Stimulated activated CD8-positive, alpha-beta memory T cell treated with anti-CD3 and anti-CD28 coated beads, Interleukin-15, amount 100 ng/mL, for 4 hours (primary cell): ENCODE results near the gene RGMA.
"Not testable (repeated sequence)": the region's sequence is repeated elsewhere in the genome, so short reads cannot be mapped to it uniquely, and the experiment has no call there.

Experiments used
- DNase-seq, 2 donors: peaks; one replicate each; pipeline ENCODE4 v3.0.0-alpha.2; 2020; ENCODE audit warnings: low read depth in 2 of 2

Gene RGMA

DNA sequence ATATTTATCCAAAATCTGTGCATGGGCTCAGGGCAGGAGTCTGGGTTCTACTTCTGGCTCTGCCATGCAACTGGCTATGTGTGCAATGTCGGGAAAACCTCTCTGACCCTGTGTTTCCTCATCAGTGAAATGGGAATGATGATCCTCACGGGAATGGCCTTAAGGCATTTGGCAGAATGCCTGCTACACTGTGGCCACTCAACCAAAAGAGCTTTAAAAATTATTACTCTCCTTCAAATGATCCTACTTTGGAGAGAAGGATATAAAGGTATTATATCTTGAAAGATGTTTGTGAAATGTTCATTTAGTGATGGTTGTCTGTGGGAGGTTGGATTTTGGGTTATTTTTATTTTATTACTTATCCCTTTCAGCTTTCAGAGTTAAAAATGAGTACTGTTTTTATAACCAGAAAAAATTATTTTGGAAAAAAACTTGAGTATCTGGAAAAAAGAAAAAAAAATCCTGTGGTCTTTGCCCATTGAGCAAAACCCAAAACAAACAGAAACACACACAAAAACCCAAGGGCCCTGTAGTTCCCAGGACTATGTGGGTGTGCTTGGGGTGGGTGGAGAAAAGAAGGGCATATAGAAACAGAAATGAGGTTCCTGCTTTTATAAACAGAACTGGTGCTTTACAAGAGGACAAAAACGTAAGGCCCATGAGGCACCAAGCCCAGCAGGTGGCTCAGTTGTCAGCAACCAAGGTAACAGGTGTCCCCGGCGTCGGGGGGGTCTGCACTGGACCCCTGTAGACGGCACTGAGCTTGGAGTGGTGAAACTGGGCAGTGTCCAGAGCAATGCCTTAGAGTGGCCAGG is 22.0 kb downstream of the RGMA start:
- no peak for DNase-seq

DNA sequence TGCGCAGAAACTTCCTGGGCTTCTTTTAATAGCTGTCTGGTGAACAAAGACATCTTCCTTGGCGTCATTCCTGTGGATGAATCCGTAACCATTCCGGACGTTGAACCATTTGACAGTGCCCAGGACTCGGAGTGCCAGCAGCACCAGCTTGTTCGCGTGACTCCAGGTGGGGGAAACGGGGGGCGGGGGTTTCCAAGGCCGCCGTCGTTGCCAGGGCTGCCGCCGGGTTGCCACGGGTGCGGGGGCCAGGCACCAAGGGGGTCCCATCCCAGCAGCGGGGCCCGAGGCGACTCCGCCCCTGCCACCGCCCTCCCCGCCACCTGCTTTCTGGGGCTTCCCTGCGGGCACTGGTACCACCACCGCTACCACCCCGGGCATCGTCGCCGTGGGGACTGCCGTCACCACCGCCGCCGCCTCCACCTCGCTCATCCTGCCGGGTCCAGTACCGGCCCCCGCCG is 22.8 kb downstream of the RGMA start:
- DNase-seq: no peak

DNA sequence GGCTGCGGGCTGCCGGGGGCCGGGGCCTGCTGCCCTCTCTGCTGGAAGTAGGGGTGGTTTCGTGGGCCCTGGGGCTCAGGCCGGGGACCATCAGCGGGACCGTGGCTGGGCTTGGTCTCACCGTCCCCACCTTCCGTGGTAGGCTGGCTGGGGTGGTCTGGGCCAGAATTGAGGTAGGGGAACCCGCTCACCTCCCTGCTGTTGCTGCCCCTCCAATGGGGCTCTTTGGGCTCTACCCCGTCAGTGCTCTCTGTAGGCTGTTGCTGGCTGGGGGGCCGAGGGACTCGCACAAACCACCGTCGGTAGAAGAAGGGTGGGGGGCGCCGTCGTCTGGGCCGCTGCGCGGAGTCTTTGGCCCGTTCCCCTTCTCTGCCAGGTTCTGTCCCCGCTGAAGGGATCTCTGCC is 23.4 kb downstream of the RGMA start:
- DNase-seq: no peak

DNA sequence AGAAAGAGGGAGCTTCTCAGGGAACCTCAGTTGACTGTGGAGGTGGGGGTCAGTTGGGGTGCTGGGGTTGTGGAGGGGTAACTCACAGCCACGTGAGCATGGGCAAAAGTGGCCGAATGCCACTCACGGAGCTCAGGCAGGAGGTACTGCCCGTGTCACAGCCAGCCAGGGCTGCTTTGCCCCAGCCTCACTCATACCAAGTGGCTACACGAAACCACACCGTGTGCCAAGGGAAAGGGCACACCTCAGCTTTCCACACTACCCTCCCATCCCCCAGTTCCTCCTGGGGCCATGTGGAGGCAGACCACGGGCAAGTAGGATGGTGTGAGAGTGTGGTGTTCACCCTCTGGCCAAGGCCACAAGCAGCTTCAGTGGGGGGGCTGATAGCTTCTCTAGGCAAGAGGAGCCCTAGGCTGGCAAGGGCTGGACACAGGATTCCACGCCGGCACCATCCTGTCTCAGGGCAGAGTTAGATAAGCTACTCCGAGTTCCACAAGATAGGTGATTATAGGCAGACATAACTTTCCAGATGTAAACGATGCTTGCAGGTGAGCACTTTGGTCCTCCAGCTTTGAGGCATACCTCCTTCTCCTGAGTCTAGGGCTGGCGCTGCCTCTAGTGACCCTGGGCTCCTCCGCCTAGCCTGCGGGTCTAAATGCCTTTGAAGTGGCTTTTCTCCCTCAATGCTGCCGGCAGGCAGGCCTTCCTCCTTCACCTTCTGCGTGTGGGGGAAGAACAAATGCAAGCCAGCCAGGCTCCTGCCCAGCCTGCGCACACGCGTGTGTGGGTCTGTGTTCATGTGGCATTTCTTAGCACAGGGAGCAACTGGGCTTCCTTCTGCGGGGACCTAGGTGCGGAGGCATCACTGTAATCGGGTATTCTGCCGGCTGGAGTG is 25.0 kb downstream of the RGMA start:
- no peak for DNase-seq

DNA sequence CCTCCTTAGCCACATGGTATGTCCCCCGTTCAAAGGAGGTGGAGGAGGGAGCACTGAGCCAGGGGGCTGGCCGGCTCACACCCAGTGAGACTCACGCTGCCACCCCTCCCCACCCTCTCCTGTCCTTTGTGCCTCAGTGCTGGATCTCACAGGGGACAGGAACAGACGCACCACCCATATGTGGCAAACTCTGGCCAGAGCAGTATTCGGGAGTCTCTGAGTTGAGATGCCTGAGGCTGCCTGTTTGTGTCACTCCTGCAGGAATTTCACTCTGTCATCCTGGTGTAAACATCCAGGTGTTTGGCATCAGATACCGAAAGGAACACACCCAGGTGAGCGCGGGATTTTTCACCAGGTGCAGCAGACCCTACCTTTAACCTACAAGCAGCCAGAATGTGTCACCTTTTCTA is 25.7 kb downstream of the RGMA start:
- DNase-seq: no peak

DNA sequence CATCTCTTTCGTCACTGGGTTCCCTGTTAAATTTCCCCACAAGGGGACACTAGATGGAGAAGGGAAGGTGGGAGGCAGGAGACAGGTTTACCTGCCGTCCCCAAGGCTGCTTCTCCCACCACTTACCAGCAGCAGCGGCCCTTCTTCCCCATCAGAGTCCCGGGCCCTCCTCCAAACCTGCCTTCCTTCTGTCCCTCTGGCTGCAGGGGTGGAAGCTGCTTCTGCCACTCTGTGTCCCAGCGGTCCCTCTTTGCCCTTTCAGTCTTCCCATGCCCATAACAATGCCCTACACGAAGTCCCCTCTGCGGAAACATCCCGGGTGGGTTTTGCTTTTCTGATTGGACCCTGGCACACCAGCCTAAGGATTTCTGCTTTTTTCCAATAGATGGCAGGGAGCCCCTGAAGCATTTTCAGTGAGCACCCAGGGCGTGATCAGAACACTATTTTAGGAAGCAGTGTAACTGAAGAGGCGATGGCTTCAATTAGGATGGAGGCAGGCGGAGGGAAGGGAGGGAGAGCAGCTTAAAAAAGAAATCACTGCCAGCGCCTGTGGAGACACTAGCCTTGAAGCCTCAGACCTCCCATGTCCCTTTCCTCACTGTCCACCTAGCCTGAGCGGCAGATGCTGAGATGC is 26.3 kb downstream of the RGMA start:
- DNase-seq: not testable (repeated sequence)

DNA sequence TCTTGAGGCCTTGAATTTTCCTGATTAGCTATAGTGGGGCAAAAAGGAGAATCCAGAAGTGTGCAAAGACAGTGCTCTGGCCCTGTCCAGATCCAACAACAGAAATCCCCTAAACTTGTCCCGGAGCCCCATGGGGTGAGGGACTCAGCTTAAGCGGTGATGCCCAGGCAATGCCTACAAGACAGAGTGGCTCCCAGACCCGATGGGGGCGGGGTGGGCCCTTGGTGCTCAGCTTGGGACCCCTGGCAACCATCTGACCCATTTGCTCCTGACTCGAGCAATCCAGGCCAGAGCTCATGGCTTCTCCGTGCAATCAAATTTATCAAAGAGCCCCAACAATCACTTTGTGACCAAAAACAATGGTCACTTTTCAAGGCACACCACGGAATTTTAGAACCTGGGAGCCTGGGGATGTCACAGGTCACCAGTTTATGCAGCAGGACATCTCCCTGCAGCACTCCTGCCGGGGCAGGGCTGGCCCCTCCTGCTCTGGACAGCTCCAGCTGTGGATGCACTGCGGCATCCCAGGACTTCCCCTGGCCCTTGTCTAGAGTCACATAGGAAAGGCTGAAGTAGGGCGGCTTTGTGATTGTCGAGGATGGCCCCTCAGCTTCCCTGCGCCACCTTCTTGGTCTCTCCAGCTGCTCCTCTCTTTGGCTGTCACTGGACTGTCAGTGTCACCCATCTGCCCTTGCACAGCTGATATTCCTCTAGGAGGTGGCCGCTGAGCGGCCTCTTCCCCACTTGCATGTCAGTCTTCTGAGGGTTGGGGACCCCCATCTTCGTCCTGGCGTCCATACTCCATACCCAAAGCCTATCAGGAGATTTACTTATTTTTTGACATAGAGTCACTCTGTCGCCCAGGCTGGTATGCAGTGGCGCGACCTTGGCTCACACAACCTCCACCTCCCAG is 28.4 kb downstream of the RGMA start:
- no peak for DNase-seq

DNA sequence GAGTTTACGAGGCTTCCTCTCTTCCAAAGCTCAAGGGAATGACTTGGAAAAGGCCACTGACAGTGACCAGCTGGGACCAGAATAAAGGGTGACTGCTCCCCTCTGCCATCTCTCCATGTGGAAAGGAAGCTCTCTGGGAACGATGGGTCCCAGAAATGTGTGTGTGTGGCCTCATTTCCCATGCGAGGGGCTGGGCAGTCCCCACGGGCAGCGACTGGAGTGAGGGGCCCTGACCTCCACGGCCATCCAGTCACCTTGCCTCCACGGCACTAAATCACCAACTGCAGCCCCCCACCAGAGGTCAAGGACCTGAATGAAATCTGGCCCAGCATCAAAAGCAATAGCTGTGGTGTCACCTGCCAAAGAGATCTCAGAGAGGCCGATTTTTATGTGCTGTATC is 29.6 kb downstream of the RGMA start:
- DNase-seq: no peak

DNA sequence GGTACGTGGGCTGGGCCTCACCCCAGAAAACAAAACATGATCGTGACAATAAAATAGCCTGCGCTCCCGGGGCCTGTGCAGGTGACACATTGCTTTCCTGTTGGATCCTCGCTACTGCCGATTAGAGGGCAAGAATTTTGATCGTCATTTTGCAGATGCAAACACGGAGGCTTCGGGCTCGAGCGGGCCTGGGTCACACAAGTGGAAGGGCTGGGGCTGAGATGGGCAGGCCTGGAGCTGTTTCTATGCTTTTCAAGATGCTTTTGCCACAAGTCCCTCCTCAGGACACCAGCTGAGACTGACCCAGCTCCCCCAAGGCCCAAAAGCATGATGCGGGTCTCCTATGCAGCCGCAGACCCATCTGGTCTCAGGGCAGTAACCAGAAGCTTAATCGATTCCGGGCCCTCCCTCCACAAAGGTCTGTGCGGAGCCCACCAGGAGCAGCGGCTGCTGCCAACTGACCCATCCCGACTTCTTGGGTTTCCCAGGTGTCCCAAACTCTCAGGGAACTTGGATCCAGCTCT is 30.0 kb downstream of the RGMA start:
- no peak for DNase-seq

DNA sequence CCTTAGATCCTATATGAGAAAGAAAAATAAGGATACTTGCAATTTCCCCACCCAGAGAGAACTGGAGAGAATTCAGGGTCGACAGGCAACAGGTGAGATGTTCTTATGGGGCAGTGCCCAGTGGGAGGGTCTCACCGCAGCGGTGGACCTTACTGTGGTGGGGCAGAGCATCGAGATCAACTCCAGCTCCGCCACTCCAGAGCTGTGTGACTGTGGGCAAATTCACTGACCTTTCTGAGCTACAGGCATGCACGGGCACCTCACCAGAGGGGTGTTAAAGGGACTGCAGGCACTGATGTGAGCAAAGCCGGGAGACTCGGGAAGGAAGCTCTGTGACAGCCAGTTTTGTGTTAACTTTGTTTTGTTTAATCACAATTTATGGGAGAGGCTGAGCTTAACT is 30.9 kb downstream of the RGMA start:
- DNase-seq: no peak

DNA sequence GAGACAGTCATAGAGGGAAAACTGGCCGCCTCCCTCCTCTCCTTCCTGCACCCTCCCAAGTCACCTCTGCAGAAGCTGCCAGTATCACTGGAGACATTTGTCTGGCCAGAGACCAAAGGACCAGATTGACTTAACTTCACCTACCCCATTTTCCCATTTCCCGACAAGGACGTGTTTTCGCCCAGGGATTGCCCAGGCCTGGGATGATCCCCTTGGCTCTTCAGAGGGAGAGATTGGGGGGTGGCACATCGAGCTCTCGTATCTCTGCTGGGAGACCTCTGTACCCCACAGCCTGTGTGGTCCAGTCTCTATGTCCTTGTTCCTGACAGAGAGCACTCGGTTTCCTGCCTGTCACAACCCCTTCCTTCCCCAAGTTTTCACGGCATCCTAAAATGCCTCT is 31.4 kb downstream of the RGMA start:
- no peak for DNase-seq

DNA sequence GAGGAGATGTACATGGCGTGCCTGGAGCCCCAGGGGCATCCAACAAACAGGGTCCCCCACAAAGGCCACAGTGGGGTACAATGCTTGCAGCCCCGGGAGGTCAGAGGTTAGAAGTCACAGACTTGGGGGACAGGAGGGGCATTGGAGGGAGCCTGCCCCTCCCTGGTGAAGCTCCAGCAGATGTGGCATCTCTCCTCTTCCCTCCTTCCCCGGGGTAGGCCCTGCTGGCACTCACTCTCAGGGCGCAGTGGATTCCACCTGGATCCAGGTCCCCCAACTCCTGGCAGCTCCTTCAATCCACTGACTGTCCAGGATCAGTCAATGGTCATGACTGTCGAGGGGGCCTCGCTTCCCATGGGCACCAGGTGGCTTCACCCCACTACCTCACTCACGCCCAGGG is 32.2 kb downstream of the RGMA start:
- no peak for DNase-seq

DNA sequence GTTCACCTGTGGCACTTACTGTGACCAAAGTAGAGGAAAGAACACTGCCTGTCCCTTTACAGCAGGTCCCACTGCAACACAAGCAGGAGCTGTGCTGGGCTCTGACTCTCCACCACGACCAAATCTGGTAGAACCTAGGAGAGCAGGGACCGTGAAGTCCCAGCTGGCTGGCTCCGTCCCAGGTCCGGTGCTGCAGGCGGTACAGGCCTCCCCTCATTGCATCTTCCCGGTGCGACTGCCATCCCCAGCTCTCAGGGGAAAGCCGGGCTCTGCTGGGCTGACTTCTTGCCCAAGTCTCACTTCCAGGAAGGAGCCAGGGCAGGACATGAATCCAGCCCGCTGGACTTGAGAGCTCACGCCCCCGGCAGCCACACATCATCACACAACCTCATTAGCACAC is 33.8 kb downstream of the RGMA start:
- no peak for DNase-seq

DNA sequence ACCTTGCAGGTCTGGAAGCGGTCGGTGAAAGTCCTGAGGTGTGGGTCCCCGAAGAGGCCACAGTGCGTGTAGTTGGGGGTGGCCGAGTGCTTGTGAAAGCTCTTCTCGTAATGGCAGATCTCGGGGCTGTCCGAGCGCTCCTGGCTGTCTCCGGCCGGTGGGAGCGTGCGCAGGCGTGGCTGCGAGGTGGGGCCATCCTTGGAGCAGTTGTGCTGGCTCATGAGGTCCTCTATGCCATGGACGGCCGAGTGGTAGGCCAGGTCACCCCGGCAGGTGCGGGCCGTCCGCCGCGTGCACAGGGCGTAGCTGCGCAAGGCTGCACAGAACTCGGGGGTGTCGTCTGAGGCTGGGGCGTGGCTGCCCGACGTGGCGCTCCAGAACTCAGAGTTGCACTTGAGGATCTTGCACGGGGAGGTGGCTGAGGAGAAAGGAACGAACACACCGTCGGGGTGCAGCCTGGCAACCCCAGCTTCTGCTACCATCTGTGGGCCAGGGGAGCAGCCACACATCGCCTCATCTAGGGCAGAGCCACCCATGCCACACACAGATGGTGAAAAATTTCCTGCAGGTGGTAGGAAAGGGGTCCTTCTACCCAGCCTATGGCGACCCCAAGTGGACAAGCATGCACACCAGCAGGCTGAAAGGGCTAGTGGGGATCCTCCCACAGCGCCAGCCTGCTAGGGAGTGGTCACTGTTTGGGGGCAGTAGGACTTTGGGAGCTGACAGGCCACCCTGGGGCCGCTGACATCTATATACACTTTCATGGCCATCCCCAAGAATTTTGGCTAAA is 36.7 kb downstream of the RGMA start:
- DNase-seq: no peak

DNA sequence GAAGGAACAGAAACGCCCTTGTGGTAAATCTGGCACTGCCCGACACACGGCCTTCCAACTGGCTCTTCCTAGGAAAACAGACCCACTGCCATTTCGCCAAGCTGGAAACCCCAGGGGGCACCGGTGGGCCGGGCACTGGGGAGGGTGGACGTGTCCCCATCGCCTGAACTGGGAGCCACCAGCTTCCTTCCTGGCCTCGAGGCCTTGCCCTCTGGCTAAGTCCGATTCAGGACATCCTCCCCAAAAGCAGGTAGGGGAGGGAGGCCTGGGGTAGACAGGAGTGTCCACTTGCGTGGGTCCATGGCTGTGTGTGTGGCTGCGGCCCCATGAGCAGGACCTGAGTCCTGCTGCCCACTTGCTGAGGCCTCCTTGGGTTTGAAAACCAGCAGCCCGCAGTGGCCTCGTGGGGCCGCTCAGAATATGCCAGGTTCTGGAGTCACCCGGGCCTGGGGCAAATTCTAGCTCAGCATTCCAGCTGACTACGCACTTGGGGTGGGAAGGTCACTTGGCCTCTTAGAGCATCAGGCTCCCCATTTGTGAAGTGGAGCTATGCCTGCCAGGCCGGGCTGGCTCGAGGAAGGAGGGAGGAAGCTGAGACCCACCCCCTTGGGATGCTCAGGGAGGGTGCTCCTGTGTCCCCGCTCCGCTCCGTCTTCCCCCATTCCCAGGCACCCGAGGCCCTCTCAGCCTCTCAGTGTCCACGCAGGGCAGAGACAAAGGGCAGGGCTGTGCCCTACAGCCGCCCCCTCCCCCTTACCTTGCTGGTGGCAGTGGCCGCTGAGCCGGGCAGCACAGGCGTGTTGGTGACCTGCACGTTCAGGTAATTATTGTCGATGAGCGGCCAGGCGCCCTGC is 37.5 kb downstream of the RGMA start:
- no peak for DNase-seq

DNA sequence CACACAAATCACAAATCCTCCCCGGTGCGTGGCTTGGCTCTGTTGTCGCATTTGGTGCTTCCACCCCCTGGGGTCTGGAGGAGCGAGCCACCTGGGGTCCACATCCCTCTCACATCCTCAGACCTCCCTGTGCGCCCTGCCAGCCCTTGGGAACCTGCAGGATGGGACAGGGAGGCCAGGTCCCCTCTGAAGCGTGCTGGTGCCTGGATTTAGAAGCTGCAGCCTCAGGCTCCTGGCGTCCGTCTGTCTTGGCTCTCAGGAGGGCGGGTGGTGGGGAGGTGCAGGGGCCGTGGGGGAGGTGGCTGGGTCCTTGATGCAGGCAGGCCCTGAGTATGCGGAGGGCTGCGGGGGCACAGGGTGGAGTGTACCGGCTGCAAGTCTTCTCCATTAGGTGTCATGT is 38.4 kb downstream of the RGMA start:
- DNase-seq: no peak

DNA sequence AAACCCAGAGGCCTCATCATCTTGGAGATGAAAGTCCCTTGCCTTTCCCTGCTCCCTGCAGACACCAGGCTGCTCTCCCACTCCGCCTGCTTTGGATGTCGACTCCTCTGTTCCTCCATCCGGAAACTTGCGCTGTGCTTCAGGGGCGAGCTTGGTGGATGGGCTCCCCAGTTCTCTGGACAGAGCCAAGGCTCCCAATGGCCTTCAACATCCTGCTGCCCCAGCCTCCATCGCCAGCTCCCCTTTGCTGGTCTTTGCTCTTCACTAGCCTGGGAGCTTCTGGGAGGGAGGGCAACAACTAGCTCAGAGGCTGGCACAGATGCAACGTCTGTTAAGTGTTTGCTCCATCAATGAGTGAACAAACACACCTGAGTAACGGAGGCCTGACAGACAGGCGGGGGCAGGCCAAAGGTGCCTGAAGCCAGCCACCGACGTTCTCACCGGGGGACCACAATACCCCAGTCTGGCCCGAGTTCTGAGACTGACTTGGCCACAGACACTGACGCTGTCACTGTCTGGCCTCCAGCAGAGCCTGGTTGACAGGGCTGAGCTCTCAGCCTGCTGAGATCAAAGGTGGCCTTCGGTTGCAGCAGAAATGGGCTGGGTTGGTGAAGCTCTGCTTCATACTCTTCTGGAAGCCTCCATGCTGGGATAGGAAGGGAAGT is 39.0 kb downstream of the RGMA start:
- no peak for DNase-seq

DNA sequence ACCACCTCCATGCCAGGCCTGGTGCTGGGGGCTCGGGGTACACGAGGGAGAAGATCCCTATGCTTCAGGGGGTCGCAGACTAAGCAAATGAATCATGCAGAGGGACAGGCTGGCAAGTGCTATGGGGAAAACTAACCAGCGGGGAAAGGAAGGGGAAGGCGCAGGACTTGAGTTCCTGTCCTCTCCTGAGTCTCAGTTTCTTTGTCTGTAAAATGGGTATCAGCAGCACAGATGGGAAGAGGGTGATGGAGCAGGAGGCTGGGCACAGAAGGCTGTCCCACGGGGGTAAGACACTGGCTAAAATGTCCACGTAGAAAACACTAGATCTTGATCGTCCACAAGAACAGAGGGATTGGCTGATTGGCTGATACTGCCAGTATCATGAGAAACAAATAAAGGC is 39.8 kb downstream of the RGMA start:
- DNase-seq: no peak

DNA sequence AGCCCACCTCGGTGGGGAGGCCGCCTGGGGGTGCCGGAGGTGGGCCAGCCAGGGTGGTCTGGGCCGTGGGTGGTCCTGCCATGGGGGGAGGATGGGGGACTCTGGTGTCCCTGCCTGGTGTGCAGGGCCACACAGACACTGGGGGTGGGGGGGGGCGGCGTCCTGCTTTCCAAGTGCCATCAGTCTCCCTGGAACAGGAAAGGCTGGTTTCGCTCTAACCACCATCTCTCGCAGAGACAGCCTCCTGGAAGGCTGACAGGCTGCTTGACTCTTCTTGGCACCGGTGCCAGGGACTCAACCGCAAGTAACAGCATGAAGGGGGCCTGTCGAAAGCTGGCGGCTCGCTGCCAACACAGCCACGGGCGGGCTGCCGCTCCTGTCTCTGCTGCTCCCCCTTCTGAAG is 40.3 kb downstream of the RGMA start:
- no peak for DNase-seq
